Measurements from ENCODE around the gene SURF6. TPM values are rescaled to one million over a fixed set of nuclear protein-coding genes. Genes with fewer than 3 reads are reported as not detected.

SURF6 gene
- 7.4 and 8.1 TPM in 2 replicates for total RNA-seq

DNA sequence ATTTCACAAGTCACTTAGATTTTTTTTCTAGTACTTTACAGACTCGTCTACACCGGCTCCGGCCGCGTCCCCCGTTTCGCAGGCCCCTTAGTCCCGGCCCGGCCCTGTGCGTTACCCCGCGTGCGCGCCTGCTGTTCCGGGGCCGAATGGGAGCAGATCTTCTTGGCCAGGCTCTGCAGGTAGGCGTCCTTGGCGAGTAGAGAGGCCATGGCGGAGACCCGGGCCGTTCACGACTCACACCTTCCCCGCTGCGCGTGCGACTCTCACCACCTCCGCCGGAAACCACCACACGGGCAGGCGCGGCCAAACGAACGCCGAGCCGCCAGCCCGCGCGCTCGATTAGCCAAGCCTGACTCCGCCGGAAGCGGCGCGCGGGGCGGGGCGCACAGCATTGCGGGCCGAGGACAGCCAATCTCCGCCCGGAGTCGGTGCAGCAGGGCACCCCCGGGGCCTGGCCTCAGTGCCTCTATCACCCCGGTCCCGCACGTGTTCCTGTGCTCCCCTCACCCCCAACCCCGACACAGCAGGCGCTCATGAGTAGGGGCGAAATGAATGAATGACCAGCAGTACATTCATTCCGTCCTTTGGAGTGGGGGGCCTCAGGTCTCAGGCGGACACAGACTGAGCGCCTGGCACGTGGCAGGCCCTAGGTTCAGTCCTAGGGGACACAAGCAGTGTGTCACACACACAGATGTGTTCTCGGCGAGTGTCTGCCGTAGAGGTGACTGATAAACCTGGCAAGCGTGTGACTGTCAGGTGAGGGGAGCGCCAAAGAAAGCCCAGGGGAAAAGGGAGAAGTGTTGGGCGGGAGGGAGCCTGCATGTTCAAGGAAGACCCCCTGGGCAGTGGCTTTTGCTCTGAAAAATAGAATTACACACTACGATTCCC lies at the start of gene SURF6:
SURF6 (minus strand) TSS at position 265 of the 888 bp plus-strand sequence; CDS start at position 209, 56 bp downstream.

DNA sequence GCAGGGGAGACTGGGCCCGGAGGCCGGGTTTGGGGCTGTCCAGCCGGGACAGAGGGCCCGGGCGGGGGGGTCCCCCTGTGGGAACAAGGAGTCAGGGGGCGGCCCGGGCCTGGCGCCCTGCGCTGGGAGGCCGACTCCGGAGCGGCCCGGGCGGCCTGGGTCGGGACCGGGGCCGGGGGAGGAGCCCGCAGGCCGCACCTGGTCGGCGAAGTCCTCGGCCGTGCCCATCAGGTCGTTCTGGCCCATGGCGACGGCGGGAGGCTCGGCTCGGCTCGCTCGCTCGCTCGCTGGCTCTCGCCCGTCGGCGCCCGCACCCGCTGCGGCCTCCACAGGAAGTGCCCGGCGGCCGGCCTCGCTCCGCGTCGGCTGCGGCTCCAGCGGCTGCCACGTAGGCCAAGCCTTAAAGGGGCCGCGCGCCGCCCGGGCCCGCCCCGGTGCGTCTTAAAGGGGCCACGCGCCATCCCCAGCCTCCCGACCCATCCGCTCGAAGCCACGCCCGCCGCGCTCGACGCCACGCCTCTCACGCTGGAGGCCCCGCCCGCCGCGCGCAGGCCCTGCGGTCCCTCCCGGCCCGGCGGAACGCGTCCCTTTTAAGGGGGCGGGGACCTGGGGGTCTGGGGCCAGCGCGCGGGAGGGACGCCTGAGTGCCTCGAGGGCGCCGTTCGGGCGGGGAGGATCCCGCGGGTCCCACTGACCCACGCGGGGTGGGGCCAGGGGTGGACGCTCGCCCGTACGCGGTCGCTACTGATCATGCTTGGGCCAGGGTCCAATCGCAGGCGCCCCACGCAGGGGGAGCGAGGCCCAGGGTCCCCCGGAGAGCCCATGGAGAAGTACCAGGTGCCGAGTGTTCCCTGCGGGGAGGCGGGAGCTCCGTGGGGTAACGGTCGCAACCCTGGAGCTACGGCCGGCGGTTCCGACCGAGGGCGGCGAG lies 40.0 kb upstream of the SURF6 start, which contains the start of the genes STKLD1 and SURF4:
STKLD1 (plus strand) TSS at position 643 of the 931 bp plus-strand sequence; CDS start at position 751, 108 bp downstream.
SURF4 (minus strand) TSS at position 337 of the 931 bp plus-strand sequence; CDS start at position 246, 91 bp downstream.

DNA sequence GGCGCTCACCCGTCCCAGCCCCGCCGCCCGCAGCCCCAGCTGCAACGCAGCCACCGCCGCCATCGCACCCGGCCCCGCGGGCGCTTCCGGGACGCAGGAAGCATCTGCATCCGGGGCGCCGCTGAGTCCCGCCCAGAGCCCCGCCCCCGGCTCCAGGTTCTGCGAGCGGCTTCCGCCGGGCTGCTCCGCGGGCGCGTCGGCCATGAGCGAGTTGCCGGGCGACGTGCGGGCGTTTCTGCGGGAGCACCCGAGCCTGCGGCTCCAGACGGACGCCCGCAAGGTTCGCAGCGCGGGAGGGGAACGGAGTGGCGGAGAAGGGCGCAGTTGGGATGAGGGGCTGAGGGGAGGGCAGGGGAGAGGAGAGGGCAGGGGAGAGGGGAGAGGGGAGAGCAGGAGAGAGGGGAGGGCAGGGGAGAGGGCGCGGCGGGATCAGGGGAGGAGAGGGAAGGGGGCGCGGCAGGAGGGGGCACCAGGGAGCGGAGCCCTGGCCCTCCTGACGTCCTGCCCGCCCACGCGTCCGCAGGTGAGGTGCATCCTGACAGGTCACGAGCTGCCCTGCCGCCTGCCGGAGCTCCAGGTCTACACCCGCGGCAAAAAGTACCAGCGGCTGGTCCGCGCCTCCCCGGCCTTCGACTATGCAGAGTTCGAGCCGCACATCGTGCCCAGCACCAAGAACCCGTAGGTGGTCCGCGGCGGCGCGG lies 20.6 kb upstream of the SURF6 start, which contains the start of the genes SURF1 and SURF2:
SURF1 (minus strand) TSS at position 97 of the 701 bp plus-strand sequence; CDS start at position 63, 34 bp downstream.
SURF2 (plus strand) TSS at position 160 of the 701 bp plus-strand sequence; CDS start at position 203, 43 bp downstream.

DNA sequence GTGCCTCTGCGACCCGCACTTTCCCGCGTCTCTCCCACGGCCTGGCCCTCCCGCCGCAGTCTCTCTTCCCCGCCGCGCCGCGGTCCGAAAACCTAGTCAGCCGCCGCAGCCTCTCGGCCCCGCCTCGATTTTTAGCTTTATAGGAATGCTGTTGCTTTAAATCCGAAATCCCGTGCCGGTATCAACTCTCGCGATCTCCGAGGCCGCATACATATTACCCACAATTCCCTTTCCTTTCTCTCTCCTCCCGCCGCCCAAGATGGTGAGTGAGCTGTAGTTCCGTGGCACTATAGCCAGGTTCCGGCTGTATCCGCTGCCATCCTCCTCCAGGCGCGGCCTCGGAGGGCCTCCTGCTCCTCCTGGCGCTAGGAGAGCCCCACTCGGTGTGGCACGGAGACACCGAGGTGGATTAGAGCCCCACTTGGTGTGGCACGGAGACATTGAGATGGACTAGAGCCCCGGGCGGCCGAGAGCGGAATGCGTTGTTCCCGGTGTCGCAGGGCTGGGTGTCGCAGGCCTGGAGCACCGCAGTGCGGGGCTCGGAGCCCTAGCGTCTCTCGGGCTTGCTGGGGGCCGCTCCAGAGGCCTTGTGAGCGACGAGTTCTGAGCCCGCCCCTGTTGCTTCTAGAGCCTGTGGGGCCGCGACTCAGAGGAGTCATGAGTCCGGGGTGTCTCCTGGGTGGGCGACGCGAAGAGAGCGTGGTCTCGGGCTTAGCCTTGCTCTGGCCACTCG lies 12.2 kb upstream of the SURF6 start, which contains the start of the genes MED22 and RPL7A:
MED22 (minus strand) TSS at position 147 of the 733 bp plus-strand sequence. CDS start 1,469 bp downstream, outside the sequence.
RPL7A (plus strand) TSS at position 234 of the 733 bp plus-strand sequence; CDS start at position 260, 26 bp downstream.

Other genes starting within 250 kb of the SURF6 start
- gene RALGDS, start 214.9 kb downstream of the SURF6 start, total RNA-seq: 20.2 and 20.4 TPM in 2 replicates
- gene GBGT1, start 172.3 kb downstream of the SURF6 start, total RNA-seq: 1.3 and 5.7 TPM in 2 replicates
- gene OBP2B, start 126.9 kb downstream of the SURF6 start, total RNA-seq: not detected in 2 replicates
- gene ABO, start 61.0 kb downstream of the SURF6 start, total RNA-seq: not detected in 2 replicates
- 9.9 and 21.4 TPM in 2 replicates for gene MED22, start 11.9 kb upstream of the SURF6 start, total RNA-seq
- gene RPL7A, start 12.0 kb upstream of the SURF6 start, total RNA-seq: 2,604 and 3,068 TPM in 2 replicates
- gene SURF1, start 20.3 kb upstream of the SURF6 start, total RNA-seq: 32.8 and 43.2 TPM in 2 replicates
- gene SURF2, start 20.4 kb upstream of the SURF6 start, total RNA-seq: 13.9 and 14.6 TPM in 2 replicates
- gene SURF4, start 39.9 kb upstream of the SURF6 start, total RNA-seq: 354 and 359 TPM in 2 replicates
- 0.69 and 0.95 TPM in 2 replicates for gene STKLD1, start 40.2 kb upstream of the SURF6 start, total RNA-seq
- gene REXO4, start 81.8 kb upstream of the SURF6 start, total RNA-seq: 14.7 and 20.8 TPM in 2 replicates
- 2.5 and 3.3 TPM in 2 replicates for gene ADAMTS13, start 86.2 kb upstream of the SURF6 start, total RNA-seq
- 7.6 and 8.8 TPM in 2 replicates for gene CACFD1, start 123.8 kb upstream of the SURF6 start, total RNA-seq
- gene SLC2A6, start 142.9 kb upstream of the SURF6 start, total RNA-seq: 4.3 and 5.7 TPM in 2 replicates
- gene MYMK, start 188.8 kb upstream of the SURF6 start, total RNA-seq: not detected in 2 replicates
- gene ADAMTSL2, start 198.5 kb upstream of the SURF6 start, total RNA-seq: under 0.01 TPM in 1 of 2 replicates, not detected in the other

Measured in bronchial smooth muscle cell (primary cell).